ENCODE data around the gene IFT57. TPM values are rescaled to one million over a fixed set of nuclear protein-coding genes. Genes with fewer than 3 reads are reported as not detected.

Gene IFT57
- total and polyA plus RNA-seq, 2 donors (not counting 1 experiment from before 2014, with no cell fraction given): 53.6 to 94.4 TPM

DNA sequence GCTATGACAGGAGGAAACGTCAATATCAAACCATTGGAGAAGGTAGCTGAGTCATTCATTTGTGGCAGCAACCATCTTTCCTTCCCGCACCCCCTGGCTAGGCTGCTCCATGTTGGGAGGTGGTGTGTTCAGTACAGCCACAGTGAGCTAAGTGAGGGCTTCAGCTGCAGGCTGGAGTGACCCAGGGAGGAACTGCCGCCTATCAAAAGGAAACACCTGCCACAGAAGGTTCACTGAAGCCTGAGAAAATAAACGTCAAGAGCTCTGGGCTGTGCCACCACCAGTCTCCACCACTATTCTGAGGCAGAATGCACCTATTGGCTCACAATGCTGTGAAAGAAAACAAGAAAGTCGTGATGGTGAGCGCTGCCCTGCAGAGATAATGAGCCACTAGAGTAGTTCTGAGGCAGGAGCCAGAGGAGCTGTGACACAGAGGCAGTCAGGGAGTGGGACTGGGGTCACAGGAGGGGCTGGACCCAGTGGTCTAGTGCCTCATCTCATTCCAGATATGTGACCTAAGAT lies 96.6 kb downstream of the IFT57 start:
- H3K4me3 ChIP-seq (ENCODE audit: control extremely low read depth in 1 of 5, extremely low read depth in 1 of 5, insufficient read depth in 1 of 5, low read depth in 2 of 5, low read length in 4 of 5): peak overlapping the region; percentile 61 to 94 (median 83)
- peak overlapping the region; percentile 97 to 99 for H3K27ac ChIP-seq (ENCODE audit: low read length in 2 of 2)
- no peak for TF ChIP-seq EZH2 (IDR thresholded peaks at IDR 0.05; ENCODE audit: borderline replicate concordance, insufficient read depth, low read depth, low read length, poor library complexity, severe bottlenecking)
- TF ChIP-seq, protein P1, sequence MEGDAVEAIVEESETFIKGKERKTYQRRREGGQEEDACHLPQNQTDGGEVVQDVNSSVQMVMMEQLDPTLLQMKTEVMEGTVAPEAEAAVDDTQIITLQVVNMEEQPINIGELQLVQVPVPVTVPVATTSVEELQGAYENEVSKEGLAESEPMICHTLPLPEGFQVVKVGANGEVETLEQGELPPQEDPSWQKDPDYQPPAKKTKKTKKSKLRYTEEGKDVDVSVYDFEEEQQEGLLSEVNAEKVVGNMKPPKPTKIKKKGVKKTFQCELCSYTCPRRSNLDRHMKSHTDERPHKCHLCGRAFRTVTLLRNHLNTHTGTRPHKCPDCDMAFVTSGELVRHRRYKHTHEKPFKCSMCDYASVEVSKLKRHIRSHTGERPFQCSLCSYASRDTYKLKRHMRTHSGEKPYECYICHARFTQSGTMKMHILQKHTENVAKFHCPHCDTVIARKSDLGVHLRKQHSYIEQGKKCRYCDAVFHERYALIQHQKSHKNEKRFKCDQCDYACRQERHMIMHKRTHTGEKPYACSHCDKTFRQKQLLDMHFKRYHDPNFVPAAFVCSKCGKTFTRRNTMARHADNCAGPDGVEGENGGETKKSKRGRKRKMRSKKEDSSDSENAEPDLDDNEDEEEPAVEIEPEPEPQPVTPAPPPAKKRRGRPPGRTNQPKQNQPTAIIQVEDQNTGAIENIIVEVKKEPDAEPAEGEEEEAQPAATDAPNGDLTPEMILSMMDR (IDR thresholded peaks at IDR 0.05): no peak
- 0% methylated on average over 4 of the region's 6 CpGs for WGBS (ENCODE audit: insufficient coverage)
- H3K27ac Mint-ChIP-seq: peak overlapping the region; percentile 95
- H3K27me3 Mint-ChIP-seq: no peaks in the 10 kb centered on the region
- peaks cover 0 to 10% of the 10 kb centered on the region in 2 experiments for H3K36me3 ChIP-seq (replicated peaks in 1 of 2; ENCODE audit: control extremely low read depth in 1 of 2, control insufficient read depth in 1 of 2, extremely low read depth in 1 of 2, insufficient read depth in 2 of 2, low read length in 1 of 2)
- ATAC-seq (ENCODE audit: low read depth): peak; percentile 66
- H2AFZ ChIP-seq (ENCODE audit: insufficient read depth, low read depth, low read length, poor library complexity, severe bottlenecking): no peak overlapping the region
- peak overlapping the region; percentile 92 for H3K4me3 Mint-ChIP-seq
- H3K4me1 Mint-ChIP-seq: peaks cover 79% of the 10 kb centered on the region
- DNase-seq: peak; percentile 96
- H3K4me1 ChIP-seq (ENCODE audit: control insufficient read depth in 2 of 2, insufficient read depth in 2 of 2, low read length in 2 of 2): peaks cover 84 to 85% of the 10 kb centered on the region in 2 donors
- POLR2A ChIA-PET: interaction anchor here (0.9 to 3.0 kb wide), 7 partner anchors 9 to 193 kb away, joined by 3 to 40 read pairs (median 11); partner anchors contain the start of genes CD47 and IFT57
- no peaks in the 10 kb centered on the region for H3K27me3 ChIP-seq (replicated peaks in 1 of 4; ENCODE audit: control extremely low read depth in 1 of 4, control insufficient read depth in 3 of 4, insufficient read depth in 4 of 4, low read length in 3 of 4)
- H3K9me3 ChIP-seq (ENCODE audit: control extremely low read depth in 1 of 3, control insufficient read depth in 2 of 3, insufficient read depth in 1 of 3, low read length in 2 of 3): no peaks in the 10 kb centered on the region
- CTCF ChIA-PET: interaction anchor here (0.7 to 3.0 kb wide), 12 partner anchors 12 to 280 kb away, joined by 3 to 16 read pairs (median 4); partner anchors contain the start of gene IFT57
- intact Hi-C loops (cut with micrococcal nuclease): loop anchor here (1.0 to 5.0 kb wide), 8 partner anchors 9 to 603 kb away; partner anchors contain the start of genes BBX and IFT57
- H3K9me3 Mint-ChIP-seq (ENCODE audit: insufficient read depth): no peaks in the 10 kb centered on the region
- peak overlapping the region; percentile 92 for H3K9ac ChIP-seq (ENCODE audit: low read length)
- no peaks in the 10 kb centered on the region for H4K20me1 ChIP-seq (ENCODE audit: control insufficient read depth, insufficient read depth, low read length, poor library complexity, severe bottlenecking)
- peak overlapping the region; percentile 79 for H3K4me2 ChIP-seq (replicated peaks; ENCODE audit: low read depth, low read length, poor library complexity, severe bottlenecking)
- H3K79me2 ChIP-seq (ENCODE audit: control insufficient read depth, insufficient read depth, low read length): peaks cover 53% of the 10 kb centered on the region

DNA sequence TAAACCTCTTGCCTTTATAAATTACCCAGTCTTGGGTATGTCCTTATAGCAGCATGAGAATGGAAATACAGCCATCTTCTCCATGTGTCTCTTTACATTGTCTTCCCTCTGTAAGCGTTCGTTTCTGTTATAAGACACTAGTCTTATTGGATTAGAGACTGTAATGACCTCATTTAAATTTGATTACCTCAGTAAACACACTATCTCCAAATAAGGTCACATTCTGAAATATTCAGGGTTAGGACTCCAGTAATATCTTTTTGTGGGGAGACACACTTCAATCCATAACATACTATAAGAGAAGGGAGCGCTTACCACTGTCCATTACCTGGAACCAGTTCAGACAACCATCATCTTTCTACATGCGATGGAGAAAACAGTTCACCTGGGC lies 97.1 kb downstream of the IFT57 start:
- H2AFZ ChIP-seq (ENCODE audit: insufficient read depth, low read depth, low read length, poor library complexity, severe bottlenecking): no peak overlapping the region
- H3K9ac ChIP-seq (ENCODE audit: low read length): peak overlapping the region; percentile 92
- H4K20me1 ChIP-seq (ENCODE audit: control insufficient read depth, insufficient read depth, low read length, poor library complexity, severe bottlenecking): no peaks in the 10 kb centered on the region
- H3K36me3 ChIP-seq (replicated peaks in 1 of 2; ENCODE audit: control extremely low read depth in 1 of 2, control insufficient read depth in 1 of 2, extremely low read depth in 1 of 2, insufficient read depth in 2 of 2, low read length in 1 of 2): peaks cover 0 to 10% of the 10 kb centered on the region in 2 experiments
- Mint-ChIP-seq H3K4me1 (peaks cover 77% of the 10 kb centered on the region), H3K4me3 (peak overlapping the region; percentile 92), H3K27me3 (no peaks in the 10 kb centered on the region), H3K9me3 (ENCODE audit: insufficient read depth) (no peaks in the 10 kb centered on the region), H3K27ac (peak overlapping the region; percentile 95)
- H3K4me1 ChIP-seq (ENCODE audit: control insufficient read depth in 2 of 2, insufficient read depth in 2 of 2, low read length in 2 of 2): peaks cover 81 to 83% of the 10 kb centered on the region in 2 donors
- H3K4me3 ChIP-seq (ENCODE audit: control extremely low read depth in 1 of 5, extremely low read depth in 1 of 5, insufficient read depth in 1 of 5, low read depth in 2 of 5, low read length in 4 of 5): peak overlapping the region; percentile 61 to 94 (median 83)
- ATAC-seq (ENCODE audit: low read depth) (no peak), DNase-seq (no peak)
- WGBS (ENCODE audit: insufficient coverage): no CpG with 5 or more reads among the region's 4 CpGs
- ChIA-PET CTCF (interaction anchor here (0.7 to 3.0 kb wide), 10 partner anchors 12 to 280 kb away, joined by 3 to 16 read pairs (median 4); partner anchors contain the start of gene IFT57), POLR2A (interaction anchor here (0.9 to 3.0 kb wide), 8 partner anchors 9 to 193 kb away, joined by 3 to 40 read pairs (median 8); partner anchors contain the start of genes CD47 and IFT57)
- no peaks in the 10 kb centered on the region for H3K9me3 ChIP-seq (ENCODE audit: control extremely low read depth in 1 of 3, control insufficient read depth in 2 of 3, insufficient read depth in 1 of 3, low read length in 2 of 3)
- peak overlapping the region; percentile 97 to 99 for H3K27ac ChIP-seq (ENCODE audit: low read length in 2 of 2)
- peaks cover 48% of the 10 kb centered on the region for H3K79me2 ChIP-seq (ENCODE audit: control insufficient read depth, insufficient read depth, low read length)
- peak overlapping the region; percentile 79 for H3K4me2 ChIP-seq (replicated peaks; ENCODE audit: low read depth, low read length, poor library complexity, severe bottlenecking)
- intact Hi-C loops (cut with micrococcal nuclease): loop anchor here (1.0 to 5.0 kb wide), 8 partner anchors 9 to 603 kb away; partner anchors contain the start of genes BBX and IFT57
- no peaks in the 10 kb centered on the region for H3K27me3 ChIP-seq (replicated peaks in 1 of 4; ENCODE audit: control extremely low read depth in 1 of 4, control insufficient read depth in 3 of 4, insufficient read depth in 4 of 4, low read length in 3 of 4)
- TF ChIP-seq EZH2 (IDR thresholded peaks at IDR 0.05; ENCODE audit: borderline replicate concordance, insufficient read depth, low read depth, low read length, poor library complexity, severe bottlenecking): no peak
- TF ChIP-seq, protein P1 (IDR thresholded peaks at IDR 0.05): no peak

All from B cell (primary cell).